Measurements from ENCODE around the gene H1-8.

DNA sequence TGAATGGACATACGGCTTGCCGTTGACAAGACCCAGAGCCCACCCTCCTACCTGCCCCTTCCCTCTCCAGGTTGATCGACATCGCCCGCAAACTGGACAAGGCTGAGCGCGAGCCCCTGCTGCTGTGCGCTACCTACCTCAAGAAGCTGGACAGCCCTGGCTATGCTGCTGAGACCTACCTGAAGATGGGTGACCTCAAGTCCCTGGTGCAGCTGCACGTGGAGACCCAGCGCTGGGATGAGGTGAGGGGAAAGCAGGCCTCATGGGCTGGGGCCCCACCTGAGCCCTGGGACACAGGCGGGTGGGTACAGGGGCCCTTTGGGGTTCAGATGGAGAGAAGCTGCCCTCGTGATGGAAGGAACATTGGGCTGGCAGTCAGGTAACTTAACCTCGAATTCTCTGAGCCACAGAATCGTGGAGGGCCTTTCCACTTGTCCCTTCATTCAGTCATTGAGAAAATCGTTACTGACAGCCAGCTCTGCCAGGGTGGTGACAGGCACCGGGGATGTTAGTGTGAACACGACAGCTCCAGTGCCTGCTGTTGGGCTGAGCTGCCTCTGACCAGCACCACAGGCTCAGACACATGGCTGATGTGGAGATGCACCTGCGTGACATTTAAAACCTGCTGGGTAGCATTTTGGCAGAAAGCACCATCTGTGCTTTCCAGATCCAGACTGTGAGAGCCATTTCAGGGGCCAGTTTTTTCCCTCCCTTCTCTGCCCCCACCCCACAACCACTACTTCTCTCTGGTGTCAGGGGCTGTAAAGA lies 40.1 kb upstream of the H1-8 start:
- TF ChIP-seq, protein P1, sequence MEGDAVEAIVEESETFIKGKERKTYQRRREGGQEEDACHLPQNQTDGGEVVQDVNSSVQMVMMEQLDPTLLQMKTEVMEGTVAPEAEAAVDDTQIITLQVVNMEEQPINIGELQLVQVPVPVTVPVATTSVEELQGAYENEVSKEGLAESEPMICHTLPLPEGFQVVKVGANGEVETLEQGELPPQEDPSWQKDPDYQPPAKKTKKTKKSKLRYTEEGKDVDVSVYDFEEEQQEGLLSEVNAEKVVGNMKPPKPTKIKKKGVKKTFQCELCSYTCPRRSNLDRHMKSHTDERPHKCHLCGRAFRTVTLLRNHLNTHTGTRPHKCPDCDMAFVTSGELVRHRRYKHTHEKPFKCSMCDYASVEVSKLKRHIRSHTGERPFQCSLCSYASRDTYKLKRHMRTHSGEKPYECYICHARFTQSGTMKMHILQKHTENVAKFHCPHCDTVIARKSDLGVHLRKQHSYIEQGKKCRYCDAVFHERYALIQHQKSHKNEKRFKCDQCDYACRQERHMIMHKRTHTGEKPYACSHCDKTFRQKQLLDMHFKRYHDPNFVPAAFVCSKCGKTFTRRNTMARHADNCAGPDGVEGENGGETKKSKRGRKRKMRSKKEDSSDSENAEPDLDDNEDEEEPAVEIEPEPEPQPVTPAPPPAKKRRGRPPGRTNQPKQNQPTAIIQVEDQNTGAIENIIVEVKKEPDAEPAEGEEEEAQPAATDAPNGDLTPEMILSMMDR (IDR thresholded peaks at IDR 0.05) = no peak
- TF ChIP-seq POLR2A (IDR thresholded peaks at IDR 0.05) = no peak
- no peak for TF ChIP-seq POLR2AphosphoS5 (IDR thresholded peaks at IDR 0.05)

All from upper lobe of left lung (tissue), 4 donors.